GM23338 (cell line): ENCODE results near the gene ARID3A. TPM values are rescaled to one million over a fixed set of nuclear protein-coding genes. Genes with fewer than 3 reads are reported as not detected.

Experiments used
- ATAC-seq: fragments of 200-7000 bp; cut with Tn5 transposase; 3 replicates; pipeline ENCODE4 v1.9.1; 2020
- DNase-seq: peaks from one replicate; pipeline ENCODE4 v3.0.0-alpha.2; 2015; ENCODE audit warnings: low spot score
- H2AFZ ChIP-seq: fragments of 200-600 bp; sonication (generic); 2 replicates; pipeline ENCODE4 v1.8.0; 2016; ENCODE audit warnings: antibody characterized with exemption, mild to moderate bottlenecking, moderate library complexity
- H3F3A ChIP-seq: fragments of 200-600 bp; sonication (generic); replicated peaks from 2 replicates; pipeline ENCODE4 v1.8.0; 2017; ENCODE audit warnings: antibody characterized with exemption, mixed run types, low read depth
- H3K27ac ChIP-seq: fragments of 200-600 bp; sonication (generic); 2 replicates; pipeline ENCODE4 v1.6.1; 2016; ENCODE audit warnings: low read depth
- H3K27me3 ChIP-seq: fragments of 200-600 bp; sonication (generic); 2 replicates; pipeline ENCODE4 v1.8.0; 2016; ENCODE audit warnings: mild to moderate bottlenecking, mixed run types, moderate library complexity; ENCODE audit not compliant: insufficient read depth
- H3K36me3 ChIP-seq: fragments of 200-600 bp; sonication (generic); 2 replicates; pipeline ENCODE4 v1.8.0; 2016; ENCODE audit warnings: mild to moderate bottlenecking; ENCODE audit not compliant: insufficient read depth
- H3K4me1 ChIP-seq: fragments of 200-600 bp; sonication (generic); 2 replicates; pipeline ENCODE4 v1.8.0; 2016; ENCODE audit warnings: mild to moderate bottlenecking, moderate library complexity; ENCODE audit not compliant: insufficient read depth
- H3K4me2 ChIP-seq: fragments of 200-600 bp; sonication (generic); 2 replicates; pipeline ENCODE4 v1.7.1; 2017; ENCODE audit warnings: mixed run types
- H3K4me3 ChIP-seq: fragments of 200-600 bp; sonication (generic); 2 replicates; pipeline ENCODE4 v1.6.1; 2016; ENCODE audit warnings: mixed run types
- H3K79me2 ChIP-seq: fragments of 200-600 bp; sonication (generic); replicated peaks from 2 replicates; pipeline ENCODE4 v1.8.0; 2017; ENCODE audit warnings: mild to moderate bottlenecking; ENCODE audit not compliant: insufficient read depth
- H3K9me2 ChIP-seq: fragments of 200-600 bp; sonication (generic); 2 replicates; pipeline ENCODE4 v1.8.0; 2017; ENCODE audit not compliant: insufficient read depth
- H4K20me1 ChIP-seq: fragments of 200-600 bp; sonication (generic); replicated peaks from 2 replicates; pipeline ENCODE4 v1.8.0; 2017; ENCODE audit warnings: mild to moderate bottlenecking; ENCODE audit not compliant: insufficient read depth
- H3K27ac Mint-ChIP-seq: 2 replicates; pipeline ENCODE4 v1.8.0; 2020; ENCODE audit warnings: inconsistent platforms, mild to moderate bottlenecking, moderate library complexity, mixed read lengths
- H3K27me3 Mint-ChIP-seq: 3 replicates; pipeline ENCODE4 v1.8.0; 2022; ENCODE audit warnings: low read depth, mild to moderate bottlenecking, moderate library complexity, mixed read lengths, inconsistent platforms; ENCODE audit not compliant: insufficient read depth, poor library complexity
- H3K36me3 Mint-ChIP-seq: 3 replicates; pipeline ENCODE4 v1.8.0; 2021; ENCODE audit warnings: low read depth, mild to moderate bottlenecking, inconsistent platforms, moderate library complexity, mixed read lengths
- H3K4me1 Mint-ChIP-seq: 3 replicates; pipeline ENCODE4 v1.8.0; 2020; ENCODE audit warnings: mild to moderate bottlenecking, inconsistent platforms, mixed read lengths
- H3K4me3 Mint-ChIP-seq: 3 replicates; pipeline ENCODE4 v1.8.0; 2021; ENCODE audit warnings: moderate library complexity, mild to moderate bottlenecking, inconsistent platforms, mixed read lengths
- H3K9me3 Mint-ChIP-seq: 3 replicates; pipeline ENCODE4 v1.8.0; 2020; ENCODE audit warnings: moderate library complexity, mild to moderate bottlenecking, inconsistent platforms, mixed read lengths
- CREB1 ChIP-seq: fragments of 250-450 bp; sonication (Bioruptor Pico); IDR thresholded peaks from 2 replicates; pipeline ENCODE4 v1.5.0; 2020; ENCODE audit warnings: low read depth, mild to moderate bottlenecking, moderate library complexity
- CTCF ChIP-seq, 2 experiments: fragments of 200-600 bp in 1 of 2; sonication (generic) in 1 of 2; conservative IDR thresholded peaks; 2 replicates each; pipeline versions ENCODE4 v1.5.1 to v1.6.1; 2016 to 2017; ENCODE audit warnings: antibody characterized with exemption in 2 of 2, low read depth in 2 of 2, mild to moderate bottlenecking in 2 of 2, moderate library complexity in 1 of 2
- STAT1 ChIP-seq: IDR thresholded peaks from one replicate; pipeline ENCODE4 v1.6.1; 2016; ENCODE audit warnings: antibody characterized with exemption; ENCODE audit not compliant: unreplicated experiment
- ZNF114 ChIP-seq: fragments of 250-450 bp; sonication (Bioruptor Pico); IDR thresholded peaks from 2 replicates; pipeline ENCODE4 v1.5.0; 2020; ENCODE audit warnings: mild to moderate bottlenecking, moderate library complexity
- ZNF462 ChIP-seq: fragments of 250-450 bp; sonication (Bioruptor Pico); IDR thresholded peaks from 2 replicates; pipeline ENCODE4 v1.5.0; 2020; ENCODE audit warnings: mild to moderate bottlenecking, moderate library complexity
- polyA plus RNA-seq: library from polyadenylated mRNA; unstranded; fragments of >200 nt; fragmentation: Nextera tagmentation; extraction: Ambion mirVana; gene quantifications from 2 replicates; pipeline ENCODE4 v1.2.1, GENCODE V29; 2016
- total RNA-seq: library from RNA; depleted of rRNA; stranded (reverse); fragments of >200 nt; shearing (Covaris generic); gene quantifications from 2 replicates; pipeline ENCODE4 v1.2.3, GENCODE V29; 2014

ARID3A gene
- total and polyA plus RNA-seq, 2 experiments from 2014 or later = 33.6 to 51.6 TPM

DNA sequence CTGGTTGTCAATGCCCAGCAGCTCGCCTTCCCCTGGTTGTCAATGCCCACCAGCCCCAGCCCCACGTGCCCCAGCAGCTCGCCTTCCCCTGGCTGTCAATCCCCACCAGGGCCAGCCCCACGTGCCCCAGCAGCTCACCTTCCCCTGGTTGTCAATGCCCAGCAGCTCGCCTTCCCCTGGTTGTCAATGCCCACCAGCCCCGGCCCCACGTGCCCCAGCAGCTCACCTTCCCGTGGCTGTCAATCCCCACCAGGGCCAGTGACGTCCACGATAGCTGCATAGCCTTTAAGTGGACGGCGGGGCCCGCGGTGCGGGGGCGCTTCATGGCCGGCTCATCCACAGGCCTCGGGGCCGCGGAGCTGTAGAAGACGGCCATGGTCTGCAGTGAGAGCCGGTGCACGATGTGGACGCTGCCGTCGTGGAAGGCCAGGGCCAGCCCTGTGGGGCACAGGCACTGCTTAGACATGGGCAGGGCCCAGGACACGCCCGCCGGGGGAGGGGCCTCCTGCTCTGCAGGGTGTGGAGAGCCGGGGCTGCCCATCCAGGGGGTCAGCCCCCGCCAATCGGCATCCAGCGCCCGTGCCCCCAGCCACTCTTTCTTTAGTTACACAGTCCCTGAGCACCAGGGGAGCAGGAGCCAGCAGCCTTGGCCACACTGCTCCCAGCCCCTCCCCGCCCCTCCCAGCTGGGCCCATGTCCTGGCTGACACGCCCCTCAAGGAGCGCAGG lies 46.0 kb upstream of the ARID3A start (continued):
- no peak for TF ChIP-seq ZNF462 (CRISPR knock-in tag)
- no peak for TF ChIP-seq CTCF (conservative IDR thresholded peaks at IDR 0.05; ENCODE audit: low read depth in 2 of 2)
- no peak for TF ChIP-seq CREB1 (CRISPR knock-in tag)
- TF ChIP-seq ZNF114 (CRISPR knock-in tag) = no peak

DNA sequence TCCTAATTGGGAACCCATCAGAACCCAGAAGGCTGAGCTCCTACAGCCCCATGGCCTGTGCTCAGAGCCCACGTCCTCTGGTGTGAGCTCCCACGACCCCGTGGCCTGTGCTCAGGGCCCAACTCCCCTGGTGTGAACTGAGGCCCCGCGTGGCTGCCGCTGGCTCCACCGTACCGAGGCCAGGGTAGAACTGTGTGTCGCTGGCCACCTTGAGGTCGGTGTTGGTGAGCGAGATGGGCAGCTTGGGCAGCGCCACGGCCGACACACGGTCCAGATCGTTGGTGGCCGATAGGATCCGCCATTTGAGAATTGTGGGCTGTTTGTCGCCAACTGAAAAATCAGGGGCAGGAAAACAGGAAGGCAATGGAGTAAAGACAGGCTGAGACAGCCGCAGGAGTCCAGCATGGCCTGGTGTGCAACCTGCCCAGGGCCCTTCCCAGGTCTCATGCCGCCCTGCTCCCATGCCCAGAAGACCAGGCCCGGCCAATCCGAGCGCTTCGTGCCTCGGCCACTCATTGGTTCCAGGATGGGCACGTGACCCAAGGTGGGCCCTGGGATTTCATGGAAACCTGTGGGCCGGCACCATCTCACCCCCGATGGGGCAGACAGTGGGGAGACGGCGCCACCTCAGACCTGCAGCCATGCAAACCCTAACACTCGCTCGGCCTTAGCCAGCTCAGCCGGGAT lies 44.3 kb upstream of the ARID3A start:
- Histone ChIP-seq H3K4me2 (no peak overlapping the region), H3K9me2 (no peaks in the 10 kb centered on the region), H3K36me3 (no peaks in the 10 kb centered on the region), H3K4me3 (no peak overlapping the region), H3K4me1 (no peaks in the 10 kb centered on the region), H4K20me1 (no peaks in the 10 kb centered on the region; the same call in 1 of the 2 replicates), H3F3A (no peaks in the 10 kb centered on the region), H3K79me2 (no peaks in the 10 kb centered on the region), H3K27ac (no peak overlapping the region), H3K27me3 (no peaks in the 10 kb centered on the region), H2AFZ (no peak overlapping the region)
- peaks cover 26% of the 10 kb centered on the region; the same call in 2 of the 3 replicates for H3K36me3 Mint-ChIP-seq
- no peak overlapping the region for H3K27ac Mint-ChIP-seq
- ATAC-seq (no peak), DNase-seq (no peak)
- no peak overlapping the region for H3K4me3 Mint-ChIP-seq
- H3K9me3 Mint-ChIP-seq = no peaks in the 10 kb centered on the region; the same call in 2 of the 3 replicates
- H3K27me3 Mint-ChIP-seq = peaks cover 2% of the 10 kb centered on the region
- H3K4me1 Mint-ChIP-seq = no peaks in the 10 kb centered on the region
- no peak for TF ChIP-seq STAT1
- TF ChIP-seq ZNF462 (CRISPR knock-in tag) = no peak
